A549 treated with Mapracorat at 1 μM for 4 hours (cell line): ENCODE results near the gene PRXL2C. TPM values are rescaled to one million over a fixed set of nuclear protein-coding genes. Genes with fewer than 3 reads are reported as not detected.

ENCODE experiments used
- total RNA-seq: library from RNA; stranded (reverse); fragments of 200-300 nt; extraction: Qiagen RNA extraction; gene quantifications from 5 replicates; pipeline ENCODE4 v1.2.3, GENCODE V29; 2022

Gene PRXL2C, protein sequence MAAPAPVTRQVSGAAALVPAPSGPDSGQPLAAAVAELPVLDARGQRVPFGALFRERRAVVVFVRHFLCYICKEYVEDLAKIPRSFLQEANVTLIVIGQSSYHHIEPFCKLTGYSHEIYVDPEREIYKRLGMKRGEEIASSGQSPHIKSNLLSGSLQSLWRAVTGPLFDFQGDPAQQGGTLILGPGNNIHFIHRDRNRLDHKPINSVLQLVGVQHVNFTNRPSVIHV
- total RNA-seq: 15.3 to 18.7 TPM (median 18.0 TPM) in 5 replicates

DNA sequence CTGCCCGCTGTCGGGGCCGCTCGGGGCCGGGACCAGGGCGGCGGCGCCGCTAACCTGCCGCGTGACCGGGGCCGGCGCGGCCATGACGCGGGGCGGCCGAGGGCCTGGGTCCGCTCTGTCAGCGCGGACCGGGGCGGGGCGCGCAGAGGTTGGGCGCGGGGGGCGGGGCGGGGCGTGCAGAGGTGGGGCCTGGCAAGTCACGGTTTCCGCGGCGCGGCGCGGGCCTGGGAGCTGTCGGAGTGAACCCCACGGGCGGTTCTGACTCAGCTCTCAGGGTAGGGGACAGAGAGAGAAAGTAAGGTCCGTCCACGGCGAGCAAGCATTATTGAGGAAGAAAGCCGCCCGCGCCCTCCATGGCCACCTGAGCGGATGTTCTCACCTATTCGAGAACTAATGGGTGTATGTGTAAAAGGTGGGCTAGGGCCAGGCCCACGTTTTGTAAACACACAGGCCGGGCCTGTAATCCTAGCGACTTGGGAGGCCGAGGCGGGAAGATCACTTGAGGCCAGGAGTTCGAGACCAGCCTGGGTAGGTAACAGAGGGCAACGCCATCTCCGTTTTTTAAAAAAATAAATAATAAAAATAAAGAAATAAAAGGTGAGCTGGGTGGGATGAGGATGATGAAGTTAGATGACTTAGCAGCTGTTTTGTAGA lies at the start of gene PRXL2C:
Gene PRXL2C (minus strand): TSS at position 120 of the 654 bp plus-strand sequence. CDS start 36 bp downstream, at position 84.

DNA sequence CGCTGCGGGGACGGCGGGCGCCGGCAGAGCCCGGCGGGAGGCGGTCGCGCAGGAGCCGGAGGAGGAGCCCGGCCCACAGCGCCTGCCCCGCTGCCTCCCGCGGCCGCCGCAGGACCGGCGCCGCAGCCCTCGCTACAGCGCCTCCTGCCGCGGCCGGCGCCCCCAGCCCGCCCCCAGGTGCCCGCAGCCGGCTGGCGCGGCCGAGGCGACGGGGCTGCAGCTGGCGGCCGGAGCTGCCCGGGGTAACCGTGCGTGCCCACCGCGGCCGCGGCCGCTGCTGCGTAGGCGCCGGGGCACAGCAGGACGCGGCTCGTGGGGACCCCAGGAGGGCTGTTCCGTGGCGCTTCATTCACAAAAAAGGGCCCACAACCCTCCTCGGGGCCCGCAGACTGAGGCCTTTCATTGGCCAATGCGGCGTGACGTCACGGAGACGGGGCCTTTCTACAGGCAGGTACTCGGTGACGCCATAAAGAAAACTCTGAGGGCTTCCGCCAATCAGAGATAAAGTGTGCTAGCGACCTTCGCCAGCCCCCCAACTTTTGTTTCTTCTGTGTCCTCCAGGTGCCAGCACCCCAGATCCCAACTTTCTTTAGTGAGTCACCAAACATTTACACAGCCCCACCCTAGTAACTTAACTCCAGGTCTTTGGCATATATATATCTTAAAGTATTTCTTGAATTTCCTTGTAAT lies 35.5 kb downstream of the PRXL2C start, which contains the start of gene CDC14B:
Gene CDC14B (minus strand): TSS at position 353 of the 690 bp plus-strand sequence. CDS start 465 bp downstream, outside the sequence.

Other genes starting within 250 kb of the PRXL2C start
- 4.6 to 6.1 TPM (median 5.5 TPM) in 5 replicates for gene ZNF367, start 236.9 kb downstream of the PRXL2C start, total RNA-seq
- gene HABP4, start 205.1 kb downstream of the PRXL2C start, total RNA-seq: 15.2 to 17.0 TPM (median 16.2 TPM) in 5 replicates
- 9.8 to 12.9 TPM (median 12.0 TPM) in 5 replicates for gene CDC14B, start 35.5 kb downstream of the PRXL2C start, total RNA-seq
- 3.7 to 6.2 TPM (median 5.9 TPM) in 5 replicates for gene ZNF510, start 122.8 kb upstream of the PRXL2C start, total RNA-seq
- 1.1 to 2.7 TPM (median 2.0 TPM) in 5 replicates for gene ZNF782, start 199.2 kb upstream of the PRXL2C start, total RNA-seq